Measurements from ENCODE around the gene FURIN. TPM values are rescaled to one million over a fixed set of nuclear protein-coding genes. Genes with fewer than 3 reads are reported as not detected.

The FURIN gene
- total and polyA plus RNA-seq, 4 donors: 13.2 to 27.0 (median 24.3) TPM

GRCh38 chr15:90826886-90827435 lies 41.4 kb upstream of the FURIN start:
- Histone ChIP-seq H3K27ac (ENCODE audit: low read depth, low read length) (no peak overlapping the region), H3K36me3 (ENCODE audit: control insufficient read depth, insufficient read depth, low read length) (no peaks in the 10 kb centered on the region), H3K4me3 (ENCODE audit: low read depth, low read length) (no peak overlapping the region), H3K27me3 (ENCODE audit: control insufficient read depth, insufficient read depth, low read length) (no peaks in the 10 kb centered on the region), H3K4me1 (ENCODE audit: control insufficient read depth, insufficient read depth, low read length) (no peaks in the 10 kb centered on the region), H3K9me3 (ENCODE audit: control insufficient read depth, insufficient read depth, low read length) (no peaks in the 10 kb centered on the region)
- no peak for DNase-seq (ENCODE audit: low read depth in 4 of 6, low spot score in 6 of 6)
- WGBS (ENCODE audit: insufficient coverage): 95% methylated on average over 14 of the region's 20 CpGs

GRCh38 chr15:90828111-90828510 lies 40.3 kb upstream of the FURIN start:
- no peak for DNase-seq (ENCODE audit: low read depth in 4 of 6, low spot score in 6 of 6)
- no peaks in the 10 kb centered on the region for H3K36me3 ChIP-seq (ENCODE audit: control insufficient read depth, insufficient read depth, low read length)
- H3K4me1 ChIP-seq (ENCODE audit: control insufficient read depth, insufficient read depth, low read length): no peaks in the 10 kb centered on the region
- WGBS (ENCODE audit: insufficient coverage): 68% methylated on average over 9 of the region's 12 CpGs
- no peak overlapping the region for H3K27ac ChIP-seq (ENCODE audit: low read depth, low read length)
- H3K27me3 ChIP-seq (ENCODE audit: control insufficient read depth, insufficient read depth, low read length): no peaks in the 10 kb centered on the region
- no peaks in the 10 kb centered on the region for H3K9me3 ChIP-seq (ENCODE audit: control insufficient read depth, insufficient read depth, low read length)
- H3K4me3 ChIP-seq (ENCODE audit: low read depth, low read length): no peak overlapping the region

GRCh38 chr15:90829126-90829525 lies 39.3 kb upstream of the FURIN start:
- H3K36me3 ChIP-seq (ENCODE audit: control insufficient read depth, insufficient read depth, low read length): no peaks in the 10 kb centered on the region
- no peak for DNase-seq (ENCODE audit: low read depth in 4 of 6, low spot score in 6 of 6)
- H3K4me1 ChIP-seq (ENCODE audit: control insufficient read depth, insufficient read depth, low read length): no peaks in the 10 kb centered on the region
- WGBS (ENCODE audit: insufficient coverage): 92% methylated on average over 5 of the region's 6 CpGs
- no peak overlapping the region for H3K4me3 ChIP-seq (ENCODE audit: low read depth, low read length)
- H3K27me3 ChIP-seq (ENCODE audit: control insufficient read depth, insufficient read depth, low read length): no peaks in the 10 kb centered on the region
- no peak overlapping the region for H3K27ac ChIP-seq (ENCODE audit: low read depth, low read length)
- no peaks in the 10 kb centered on the region for H3K9me3 ChIP-seq (ENCODE audit: control insufficient read depth, insufficient read depth, low read length)

- Histone ChIP-seq H3K4me3 (ENCODE audit: low read depth, low read length) (no peak overlapping the region), H3K27ac (ENCODE audit: low read depth, low read length) (no peak overlapping the region)
- WGBS (ENCODE audit: insufficient coverage): 71% methylated on average over 10 of the region's 15 CpGs
Measured at GRCh38 chr15:90829942-90830440, 38.4 kb upstream of the FURIN start.

GRCh38 chr15:90834626-90835025 lies 33.8 kb upstream of the FURIN start:
- Histone ChIP-seq H3K4me1 (ENCODE audit: control insufficient read depth, insufficient read depth, low read length) (peaks cover 5% of the 10 kb centered on the region), H3K9me3 (ENCODE audit: control insufficient read depth, insufficient read depth, low read length) (no peaks in the 10 kb centered on the region), H3K27ac (ENCODE audit: low read depth, low read length) (no peak overlapping the region), H3K27me3 (ENCODE audit: control insufficient read depth, insufficient read depth, low read length) (no peaks in the 10 kb centered on the region), H3K36me3 (ENCODE audit: control insufficient read depth, insufficient read depth, low read length) (no peaks in the 10 kb centered on the region), H3K4me3 (ENCODE audit: low read depth, low read length) (no peak overlapping the region)
- no peak for DNase-seq (ENCODE audit: low read depth in 4 of 6, low spot score in 6 of 6)
- WGBS (ENCODE audit: insufficient coverage): 95% methylated on average over 3 of the region's 5 CpGs

More at GRCh38 chr15:90829942-90830440, 38.4 kb upstream of the FURIN start:
- peak in 1 of 6 donors; percentile 21 for DNase-seq (ENCODE audit: low read depth in 4 of 6, low spot score in 6 of 6)
- Histone ChIP-seq H3K4me1 (ENCODE audit: control insufficient read depth, insufficient read depth, low read length) (no peaks in the 10 kb centered on the region), H3K9me3 (ENCODE audit: control insufficient read depth, insufficient read depth, low read length) (no peaks in the 10 kb centered on the region), H3K36me3 (ENCODE audit: control insufficient read depth, insufficient read depth, low read length) (no peaks in the 10 kb centered on the region), H3K27me3 (ENCODE audit: control insufficient read depth, insufficient read depth, low read length) (no peaks in the 10 kb centered on the region)

- Histone ChIP-seq H3K36me3 (ENCODE audit: control insufficient read depth, insufficient read depth, low read length) (no peaks in the 10 kb centered on the region), H3K4me1 (ENCODE audit: control insufficient read depth, insufficient read depth, low read length) (peaks cover 16% of the 10 kb centered on the region), H3K27me3 (ENCODE audit: control insufficient read depth, insufficient read depth, low read length) (no peaks in the 10 kb centered on the region), H3K27ac (ENCODE audit: low read depth, low read length) (no peak overlapping the region), H3K9me3 (ENCODE audit: control insufficient read depth, insufficient read depth, low read length) (no peaks in the 10 kb centered on the region), H3K4me3 (ENCODE audit: low read depth, low read length) (no peak overlapping the region)
- WGBS (ENCODE audit: insufficient coverage): 83% methylated on average over 5 of the region's 7 CpGs
- no peak for DNase-seq (ENCODE audit: low read depth in 4 of 6, low spot score in 6 of 6)
Measured at GRCh38 chr15:90836296-90836871, 32.0 kb upstream of the FURIN start.

GRCh38 chr15:90837094-90837493 lies 31.3 kb upstream of the FURIN start:
- DNase-seq (ENCODE audit: low read depth in 4 of 6, low spot score in 6 of 6): no peak
- H3K36me3 ChIP-seq (ENCODE audit: control insufficient read depth, insufficient read depth, low read length): no peaks in the 10 kb centered on the region
- H3K9me3 ChIP-seq (ENCODE audit: control insufficient read depth, insufficient read depth, low read length): no peaks in the 10 kb centered on the region
- H3K27ac ChIP-seq (ENCODE audit: low read depth, low read length): no peak overlapping the region
- peaks cover 16% of the 10 kb centered on the region for H3K4me1 ChIP-seq (ENCODE audit: control insufficient read depth, insufficient read depth, low read length)
- WGBS (ENCODE audit: insufficient coverage): 93% methylated on average over 11 of the region's 11 CpGs
- H3K4me3 ChIP-seq (ENCODE audit: low read depth, low read length): no peak overlapping the region
- no peaks in the 10 kb centered on the region for H3K27me3 ChIP-seq (ENCODE audit: control insufficient read depth, insufficient read depth, low read length)

GRCh38 chr15:90838139-90838538 lies 30.2 kb upstream of the FURIN start:
- Histone ChIP-seq H3K9me3 (ENCODE audit: control insufficient read depth, insufficient read depth, low read length) (no peaks in the 10 kb centered on the region), H3K27ac (ENCODE audit: low read depth, low read length) (no peak overlapping the region), H3K4me1 (ENCODE audit: control insufficient read depth, insufficient read depth, low read length) (peaks cover 16% of the 10 kb centered on the region), H3K4me3 (ENCODE audit: low read depth, low read length) (no peak overlapping the region), H3K27me3 (ENCODE audit: control insufficient read depth, insufficient read depth, low read length) (no peaks in the 10 kb centered on the region), H3K36me3 (ENCODE audit: control insufficient read depth, insufficient read depth, low read length) (no peaks in the 10 kb centered on the region)
- DNase-seq (ENCODE audit: low read depth in 4 of 6, low spot score in 6 of 6): no peak
- WGBS (ENCODE audit: insufficient coverage): 86% methylated on average over 14 of the region's 15 CpGs

- DNase-seq (ENCODE audit: low read depth in 4 of 6, low spot score in 6 of 6): no peak
- no peak overlapping the region for H3K27ac ChIP-seq (ENCODE audit: low read depth, low read length)
- WGBS (ENCODE audit: insufficient coverage): 89% methylated on average over 15 of the region's 15 CpGs
- H3K9me3 ChIP-seq (ENCODE audit: control insufficient read depth, insufficient read depth, low read length): no peaks in the 10 kb centered on the region
- no peaks in the 10 kb centered on the region for H3K27me3 ChIP-seq (ENCODE audit: control insufficient read depth, insufficient read depth, low read length)
- H3K4me1 ChIP-seq (ENCODE audit: control insufficient read depth, insufficient read depth, low read length): peaks cover 16% of the 10 kb centered on the region
- H3K36me3 ChIP-seq (ENCODE audit: control insufficient read depth, insufficient read depth, low read length): no peaks in the 10 kb centered on the region
- no peak overlapping the region for H3K4me3 ChIP-seq (ENCODE audit: low read depth, low read length)
Measured at GRCh38 chr15:90838544-90838943, 29.8 kb upstream of the FURIN start.
